Neuronal stem cell (in vitro differentiated cells): ENCODE data around the gene ABITRAM.
"Not testable (repeated sequence)": the region's sequence is repeated elsewhere in the genome, so short reads cannot be mapped to it uniquely, and the experiment has no call there.

Source experiments
- DNase-seq: peaks from one replicate; pipeline ENCODE4 v3.0.0-alpha.2; 2013; ENCODE audit warnings: low spot score
- H2AFZ ChIP-seq: one replicate; pipeline ENCODE4 v1.6.1; 2013; ENCODE audit warnings: mild to moderate bottlenecking, low read length, inconsistent platforms
- H2AK5ac ChIP-seq: 2 replicates; pipeline ENCODE4 v1.6.1; 2013; ENCODE audit warnings: low read depth, mild to moderate bottlenecking, inconsistent platforms, low read length, moderate library complexity, mixed read lengths
- H2BK120ac ChIP-seq: 2 replicates; pipeline ENCODE4 v1.6.1; 2013; ENCODE audit warnings: low read depth, mild to moderate bottlenecking, inconsistent platforms, low read length, moderate library complexity, mixed read lengths
- H2BK12ac ChIP-seq: one replicate; pipeline ENCODE4 v1.6.1; 2013; ENCODE audit warnings: low read length, inconsistent platforms
- H2BK15ac ChIP-seq: 2 replicates; pipeline ENCODE4 v1.6.1; 2013; ENCODE audit warnings: mild to moderate bottlenecking, low read length, inconsistent platforms, mixed read lengths
- H2BK5ac ChIP-seq: one replicate; pipeline ENCODE4 v1.6.1; 2013; ENCODE audit warnings: inconsistent platforms, mild to moderate bottlenecking, low read length, moderate library complexity
- H3K14ac ChIP-seq: one replicate; pipeline ENCODE4 v1.6.1; 2013; ENCODE audit warnings: low read length, inconsistent platforms
- H3K18ac ChIP-seq: 2 replicates; pipeline ENCODE4 v1.6.1; 2013; ENCODE audit warnings: low read length, inconsistent platforms
- H3K23ac ChIP-seq: 2 replicates; pipeline ENCODE4 v1.6.1; 2013; ENCODE audit warnings: low read depth, mild to moderate bottlenecking, mixed read lengths, low read length, inconsistent platforms; ENCODE audit not compliant: poor library complexity
- H3K27ac ChIP-seq: replicated peaks from 3 replicates; pipeline ENCODE4 v1.5.1; 2013; ENCODE audit warnings: low read length, inconsistent platforms
- H3K27me3 ChIP-seq, 3 experiments: 2 replicates each; pipeline ENCODE4 v1.6.1; 2013; ENCODE audit warnings: low read length in 3 of 3, mild to moderate bottlenecking in 2 of 3, inconsistent platforms in 1 of 3, low read depth in 1 of 3, mixed read lengths in 1 of 3, moderate library complexity in 1 of 3; ENCODE audit not compliant: control insufficient read depth in 3 of 3, insufficient read depth in 3 of 3
- H3K36me3 ChIP-seq, 2 donors: replicated peaks in 1 of 2; 2 replicates each; pipeline ENCODE4 v1.6.1; 2013; ENCODE audit warnings: low read length in 2 of 2; ENCODE audit not compliant: control insufficient read depth in 2 of 2, insufficient read depth in 2 of 2
- H3K4ac ChIP-seq: 2 replicates; pipeline ENCODE4 v1.6.1; 2013; ENCODE audit warnings: inconsistent platforms, mild to moderate bottlenecking, low read length, moderate library complexity
- H3K4me1 ChIP-seq, 2 donors: 1 replicate in 1 of 2; 2 replicates in 1 of 2; pipeline ENCODE4 v1.6.1; 2013; ENCODE audit warnings: low read length in 2 of 2, low read depth in 1 of 2; ENCODE audit not compliant: control insufficient read depth in 2 of 2, insufficient read depth in 1 of 2
- H3K4me2 ChIP-seq: one replicate; pipeline ENCODE4 v1.6.1; 2013; ENCODE audit warnings: mild to moderate bottlenecking, low read length, inconsistent platforms; ENCODE audit not compliant: insufficient read depth, poor library complexity, severe bottlenecking
- H3K4me3 ChIP-seq, 2 donors: 2 replicates each; pipeline ENCODE4 v1.5.1; 2013; ENCODE audit warnings: low read length in 2 of 2, mild to moderate bottlenecking in 2 of 2, inconsistent platforms in 1 of 2, moderate library complexity in 1 of 2
- H3K79me1 ChIP-seq: one replicate; pipeline ENCODE4 v1.6.1; 2013; ENCODE audit warnings: low read depth, mild to moderate bottlenecking, inconsistent platforms, low read length, moderate library complexity
- H3K9ac ChIP-seq: one replicate; pipeline ENCODE4 v1.6.1; 2013; ENCODE audit warnings: mild to moderate bottlenecking, low read depth, low read length, inconsistent platforms; ENCODE audit not compliant: poor library complexity
- H3K9me3 ChIP-seq, 2 donors: replicated peaks in 1 of 2; 2 replicates each; pipeline versions ENCODE3 to v1.6.1; 2013; ENCODE audit warnings: low read length in 2 of 2, mild to moderate bottlenecking in 2 of 2, inconsistent platforms in 1 of 2, low read depth in 1 of 2, mixed read lengths in 1 of 2, moderate library complexity in 1 of 2; ENCODE audit not compliant: control insufficient read depth in 2 of 2, insufficient read depth in 1 of 2
- H4K8ac ChIP-seq: one replicate; pipeline ENCODE4 v1.6.1; 2013; ENCODE audit warnings: low read depth, mild to moderate bottlenecking, inconsistent platforms, low read length, moderate library complexity
- H4K91ac ChIP-seq: one replicate; pipeline ENCODE4 v1.6.1; 2013; ENCODE audit warnings: low read length, low read depth, mild to moderate bottlenecking, inconsistent platforms; ENCODE audit not compliant: poor library complexity
- WGBS, 2 donors: extraction: QIAGEN DNeasy Blood & Tissue Kit; methylation state at CpG; one replicate each; pipeline ENCODE4 v1.1.7; 2013; ENCODE audit warnings: missing lambda C conversion rate in 2 of 2, mixed read lengths in 1 of 2; ENCODE audit not compliant: insufficient read length in 2 of 2, insufficient replicate concordance in 1 of 2; ENCODE audit errors: extremely low coverage in 2 of 2; 5-methylcytosine and 5-hydroxymethylcytosine counted together

ABITRAM gene

GRCh38 chr9:108963459-108964143 is 29.4 kb downstream of the ABITRAM start:
- H2AK5ac ChIP-seq = no peak overlapping the region

DNA sequence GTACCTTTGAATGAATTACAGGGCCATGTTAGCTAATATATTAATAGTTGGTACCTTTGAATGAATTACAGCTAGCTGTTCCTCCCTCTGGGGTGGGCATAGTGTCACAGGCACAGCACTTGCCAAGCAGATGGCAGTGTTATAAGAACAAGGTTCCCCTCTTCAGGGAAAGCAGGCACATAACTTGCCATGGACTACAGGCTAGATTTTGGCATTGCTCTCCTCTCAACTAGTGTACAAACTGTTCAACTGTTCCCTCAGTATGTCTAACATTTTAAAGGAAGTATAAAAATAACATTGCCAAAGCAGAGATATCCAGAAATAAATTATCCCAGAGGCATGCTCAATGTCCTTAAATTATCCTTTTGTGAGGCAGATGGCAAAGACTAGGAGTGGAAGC is 33.7 kb downstream of the ABITRAM start:
- H2AK5ac ChIP-seq = no peak overlapping the region
- H3K4me3 ChIP-seq = no peak overlapping the region
- no peak overlapping the region for H3K9ac ChIP-seq
- H3K4ac ChIP-seq = no peak overlapping the region
- no peak overlapping the region for H3K4me2 ChIP-seq
- no peak overlapping the region for H3K23ac ChIP-seq
- no peaks in the 10 kb centered on the region for H3K27me3 ChIP-seq
- no peak overlapping the region for H4K91ac ChIP-seq
- H3K36me3 ChIP-seq = peaks cover 12 to 90% of the 10 kb centered on the region in 2 donors
- no peaks in the 10 kb centered on the region for H3K4me1 ChIP-seq
- H3K9me3 ChIP-seq = peaks cover 0 to 4% of the 10 kb centered on the region in 2 donors
- DNase-seq = no peak
- no peak overlapping the region for H3K18ac ChIP-seq
- no peak overlapping the region for H2BK5ac ChIP-seq
- no peak overlapping the region for H3K27ac ChIP-seq
- no peaks in the 10 kb centered on the region for H3K79me1 ChIP-seq
- H2AFZ ChIP-seq = no peak overlapping the region
- H3K14ac ChIP-seq = no peak overlapping the region
- H4K8ac ChIP-seq = no peak overlapping the region
- no peak overlapping the region for H2BK120ac ChIP-seq
- no peak overlapping the region for H2BK15ac ChIP-seq
- H2BK12ac ChIP-seq = no peak overlapping the region

More at GRCh38 chr9:108963459-108964143, 29.4 kb downstream of the ABITRAM start:
- H2AFZ ChIP-seq = no peak overlapping the region
- H2BK12ac ChIP-seq = no peak overlapping the region
- H2BK120ac ChIP-seq = no peak overlapping the region
- no peaks in the 10 kb centered on the region for H3K9me3 ChIP-seq
- H3K4me2 ChIP-seq = no peak overlapping the region
- H3K18ac ChIP-seq = no peak overlapping the region
- H3K27me3 ChIP-seq = no peaks in the 10 kb centered on the region
- WGBS, 2 donors = no CpG with 5 or more reads among the region's 4 CpGs
- H4K8ac ChIP-seq = no peak overlapping the region
- peaks cover 9 to 77% of the 10 kb centered on the region in 2 donors for H3K36me3 ChIP-seq
- no peak for DNase-seq
- no peak overlapping the region for H3K27ac ChIP-seq
- H3K4me3 ChIP-seq = no peak overlapping the region
- no peak overlapping the region for H4K91ac ChIP-seq
- H3K79me1 ChIP-seq = no peaks in the 10 kb centered on the region
- H2BK5ac ChIP-seq = no peak overlapping the region
- no peak overlapping the region for H3K4ac ChIP-seq
- H3K14ac ChIP-seq = no peak overlapping the region
- no peak overlapping the region for H2BK15ac ChIP-seq
- H3K23ac ChIP-seq = no peak overlapping the region
- no peak overlapping the region for H3K9ac ChIP-seq
- H3K4me1 ChIP-seq = no peaks in the 10 kb centered on the region

GRCh38 chr9:108971392-108971791 is 37.2 kb downstream of the ABITRAM start:
- not testable (repeated sequence) for H4K8ac ChIP-seq, H3K14ac ChIP-seq, H2BK120ac ChIP-seq, H3K4me1 ChIP-seq, H3K4me3 ChIP-seq, H4K91ac ChIP-seq, DNase-seq, H3K23ac ChIP-seq, H2AK5ac ChIP-seq, H2BK12ac ChIP-seq, H3K9ac ChIP-seq, H3K4ac ChIP-seq, H3K27me3 ChIP-seq, H2AFZ ChIP-seq, H2BK5ac ChIP-seq, H3K79me1 ChIP-seq, H3K27ac ChIP-seq, H2BK15ac ChIP-seq, H3K9me3 ChIP-seq, H3K18ac ChIP-seq, H3K4me2 ChIP-seq
- no CpG with 5 or more reads among the region's 2 CpGs for WGBS, 2 donors
- H3K36me3 ChIP-seq = peaks cover 10 to 86% of the 10 kb centered on the region in 2 donors

DNA sequence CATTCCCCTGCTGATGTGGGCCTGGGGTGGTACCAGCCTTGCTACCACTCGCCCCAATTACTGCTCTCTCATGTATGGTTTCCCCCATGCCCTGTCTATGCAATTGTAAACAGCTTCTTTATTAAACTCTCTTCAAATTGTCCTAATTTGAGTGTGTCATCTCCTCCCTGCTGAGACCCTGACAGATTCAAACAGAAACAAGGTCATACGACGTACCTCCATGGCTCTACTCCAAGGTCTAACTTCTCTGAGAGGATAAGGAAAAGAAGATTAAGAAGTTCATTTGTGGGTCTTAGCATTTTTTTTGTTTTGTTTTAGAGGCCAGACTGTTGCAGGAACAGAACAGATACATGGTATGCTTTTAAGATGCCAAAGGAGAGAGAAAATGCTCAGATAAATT is 38.0 kb downstream of the ABITRAM start:
- Histone ChIP-seq H3K9me3 (peaks cover 0 to 4% of the 10 kb centered on the region in 2 donors), H2BK15ac (no peak overlapping the region), H2BK5ac (no peak overlapping the region), H3K18ac (no peak overlapping the region), H2AK5ac (no peak overlapping the region), H4K91ac (no peak overlapping the region), H2AFZ (no peak overlapping the region), H3K4me3 (no peak overlapping the region), H4K8ac (no peak overlapping the region), H3K4ac (no peak overlapping the region), H3K27me3 (no peaks in the 10 kb centered on the region), H3K14ac (no peak overlapping the region), H2BK120ac (no peak overlapping the region), H3K9ac (no peak overlapping the region), H3K36me3 (peaks cover 10 to 84% of the 10 kb centered on the region in 2 donors), H3K4me1 (no peaks in the 10 kb centered on the region), H3K79me1 (no peaks in the 10 kb centered on the region), H3K4me2 (no peak overlapping the region), H3K27ac (no peak overlapping the region), H2BK12ac (no peak overlapping the region), H3K23ac (no peak overlapping the region)
- no peak for DNase-seq
- no CpG with 5 or more reads among the region's 3 CpGs for whole genome bisulfite sequencing, 2 donors
